Mucosa of rectum (tissue), 2 donors: ENCODE measurements around the gene TMEM51.

Source experiments
- H3K27ac ChIP-seq, 2 donors: one replicate each; pipeline ENCODE4 v1.7.0; 2013; ENCODE audit warnings: inconsistent platforms in 2 of 2, low read depth in 2 of 2, low read length in 2 of 2
- H3K27me3 ChIP-seq, 2 donors: one replicate each; pipeline ENCODE4 v1.7.0; 2013; ENCODE audit warnings: low read length in 2 of 2; ENCODE audit not compliant: control insufficient read depth in 2 of 2, insufficient read depth in 2 of 2
- H3K36me3 ChIP-seq, 2 donors: one replicate each; pipeline ENCODE4 v1.7.0; 2013; ENCODE audit warnings: low read length in 2 of 2; ENCODE audit not compliant: control insufficient read depth in 2 of 2, insufficient read depth in 2 of 2
- H3K4me1 ChIP-seq, 2 donors: one replicate each; pipeline ENCODE4 v1.7.0; 2013; ENCODE audit warnings: low read length in 2 of 2, mild to moderate bottlenecking in 1 of 2; ENCODE audit not compliant: control insufficient read depth in 2 of 2, insufficient read depth in 2 of 2
- H3K4me3 ChIP-seq, 2 donors: one replicate each; pipeline ENCODE4 v1.7.0; 2013; ENCODE audit warnings: low read length in 2 of 2
- H3K9ac ChIP-seq, 2 donors: one replicate each; pipeline ENCODE4 v1.7.0; 2013; ENCODE audit warnings: low read length in 2 of 2, low read depth in 1 of 2, mild to moderate bottlenecking in 1 of 2
- H3K9me3 ChIP-seq, 2 donors: one replicate each; pipeline ENCODE4 v1.7.0; 2013; ENCODE audit warnings: low read length in 2 of 2; ENCODE audit not compliant: control insufficient read depth in 2 of 2
- donor health status: healthy.
- donor health status: Normal muscosa, but diverticular disease.

Gene TMEM51

GRCh38 chr1:15264769-15265168 is 111.2 kb downstream of the TMEM51 start:
- Histone ChIP-seq H3K4me3 (no peak overlapping the region), H3K27me3 (no peaks in the 10 kb centered on the region), H3K27ac (no peak overlapping the region), H3K9ac (no peak overlapping the region), H3K9me3 (no peaks in the 10 kb centered on the region), H3K36me3 (no peaks in the 10 kb centered on the region), H3K4me1 (peaks cover 0 to 20% of the 10 kb centered on the region in 2 donors)
